Astrocyte of the spinal cord (primary cell): ENCODE data around the gene RIC3.

Experiments
- DNase-seq: peaks from one replicate; pipeline ENCODE4 v3.0.0; 2011; ENCODE audit warnings: low read depth, low spot score
- H3K4me3 ChIP-seq: 2 replicates; pipeline ENCODE4 v1.5.1; 2011; ENCODE audit warnings: low read depth, mild to moderate bottlenecking, low read length, moderate library complexity
- CTCF ChIP-seq: IDR thresholded peaks from 2 replicates; pipeline ENCODE4 v1.5.1; 2012; ENCODE audit warnings: low read depth, mild to moderate bottlenecking, low read length, inconsistent platforms
- in situ Hi-C: cut with HindIII; loops from 2 replicates; pipeline ENCODE4 v1.10.0; 2017; ENCODE audit warnings: low sequenced_read_pairs

The RIC3 gene

DNA sequence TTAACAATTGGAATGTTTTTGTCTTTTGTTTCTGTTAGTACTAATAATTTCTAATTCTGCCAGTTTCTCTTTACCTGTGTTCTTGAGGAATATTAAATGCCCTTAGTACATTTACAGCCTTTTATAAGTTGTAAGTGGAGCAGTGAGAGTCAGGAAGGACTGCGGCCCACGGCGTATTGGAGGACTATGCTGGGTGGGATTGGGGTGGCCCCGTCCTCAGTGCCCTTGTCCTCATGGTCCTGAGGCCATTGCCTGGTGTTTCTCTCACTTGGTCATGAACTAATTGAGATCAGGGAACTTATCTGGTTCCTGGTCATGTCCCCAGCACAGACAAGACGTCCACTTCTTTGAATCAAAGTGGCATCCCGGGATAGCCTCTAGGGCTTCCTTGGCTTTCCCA is 84.5 kb downstream of the RIC3 start:
- no peak for DNase-seq
- no peak for TF ChIP-seq CTCF
- in situ Hi-C loops, result no loop called here
- no peak overlapping the region for H3K4me3 ChIP-seq

GRCh38 chr11:8083871-8084281 is 84.9 kb downstream of the RIC3 start:
- TF ChIP-seq CTCF, result no peak
- DNase-seq, result no peak
- H3K4me3 ChIP-seq, result no peak overlapping the region
- in situ Hi-C loops, result no loop called here

- no peak for DNase-seq
- in situ Hi-C loops, result no loop called here
- no peak overlapping the region for H3K4me3 ChIP-seq
- TF ChIP-seq CTCF, result no peak
Measured at GRCh38 chr11:8083088-8083395, 85.8 kb downstream of the RIC3 start.

DNA sequence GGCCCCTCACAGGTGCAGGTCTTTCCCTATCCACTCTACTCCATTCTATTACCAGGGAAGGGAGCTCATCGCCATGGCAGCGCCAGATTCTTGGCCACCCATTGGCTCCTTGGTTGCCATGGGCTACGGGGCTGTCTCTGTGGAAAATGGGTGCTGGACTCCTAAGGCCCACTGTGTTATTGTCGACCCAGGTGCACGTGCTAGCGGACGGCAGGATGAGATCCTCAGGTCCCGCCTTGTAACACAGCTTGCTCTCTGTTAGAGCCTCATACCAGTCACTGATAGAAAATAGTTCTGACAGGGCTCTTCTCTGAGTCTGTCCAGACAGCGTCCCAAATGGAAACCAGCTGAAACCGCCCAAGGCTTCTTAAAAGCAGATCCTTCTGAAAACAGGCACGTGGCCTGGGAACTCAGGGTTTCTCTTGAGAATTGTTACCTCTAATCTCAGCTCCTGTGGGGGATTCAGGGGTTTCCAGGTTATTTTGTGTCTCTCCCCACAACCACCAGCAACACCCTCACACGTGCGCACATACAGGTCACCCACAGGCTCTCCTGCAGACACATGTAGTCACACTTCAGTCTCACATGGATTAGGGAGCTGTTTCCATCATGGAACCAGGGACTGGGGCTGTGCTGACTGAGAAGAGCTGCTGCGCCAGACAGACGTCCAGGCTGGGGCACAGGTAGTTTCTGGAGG is 86.3 kb downstream of the RIC3 start:
- in situ Hi-C loops, result no loop called here
- no peak for DNase-seq
- no peak overlapping the region for H3K4me3 ChIP-seq
- no peak for TF ChIP-seq CTCF

DNA sequence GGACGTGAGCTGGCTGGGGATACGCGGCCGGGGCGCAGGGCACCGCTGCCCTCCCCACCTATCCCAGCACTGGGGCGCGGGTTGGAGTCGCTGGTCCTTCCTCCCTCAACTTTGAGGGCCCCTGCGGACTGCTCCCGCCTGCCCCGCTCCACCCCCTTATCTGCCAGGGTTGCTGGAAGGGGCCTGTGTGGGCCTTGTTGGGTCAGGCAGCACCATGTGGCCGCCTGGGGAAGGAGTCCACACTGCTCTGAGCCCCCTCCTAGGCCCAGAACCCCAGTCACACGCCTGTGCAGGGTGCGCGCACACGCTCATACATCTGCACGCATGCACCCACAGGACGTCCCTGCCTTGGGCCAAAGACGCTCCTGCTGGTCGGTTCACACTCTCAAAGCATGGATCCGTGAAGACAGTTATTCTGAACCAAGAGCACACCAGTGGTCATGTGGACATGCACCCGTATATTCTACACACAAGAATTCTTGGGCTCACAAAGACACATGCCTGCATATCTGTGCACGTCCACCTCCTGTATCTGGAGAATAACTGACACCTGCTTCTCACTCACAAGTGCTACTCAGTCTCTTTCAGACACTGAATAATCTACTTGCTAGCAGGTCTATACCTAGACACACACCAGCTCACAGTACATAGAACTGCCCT is 87.1 kb downstream of the RIC3 start:
- no peak for DNase-seq
- TF ChIP-seq CTCF, result no peak
- peak overlapping the region; percentile 35 for H3K4me3 ChIP-seq
- in situ Hi-C loops, result no loop called here

- TF ChIP-seq CTCF, result no peak
- DNase-seq, result no peak
- in situ Hi-C loops, result no loop called here
- peak within 1 kb of the TSS; percentile 45 for H3K4me3 ChIP-seq
Measured at GRCh38 chr11:8080674-8081590, 87.9 kb downstream of the RIC3 start, which contains the start of gene TUB. Gene TUB (plus strand): TSS chr11:8081211. CDS start chr11:8081511, 300 bp downstream.
